ENCODE data around the gene TANC1.

GRCh38 chr2:159082119-159082518, 113.7 kb downstream of the TANC1 start:
- no peak for TF ChIP-seq EZH2 (IDR thresholded peaks at IDR 0.05; ENCODE audit: low read depth, unreplicated experiment)
- no peak for TF ChIP-seq POLR2AphosphoS5 (IDR thresholded peaks at IDR 0.05; ENCODE audit: low read depth)
